OCI-LY7 (cell line): ENCODE data around the gene LRAT. TPM values are rescaled to one million over a fixed set of nuclear protein-coding genes. Genes with fewer than 3 reads are reported as not detected.

ENCODE experiments used
- BruUV-seq: library from RNA; stranded (reverse); fragments of 400-500 nt; replicated peaks from 2 replicates; lab custom pipeline; 2021; lab: Mats Ljungman, UMichigan
- CTCF ChIA-PET: fragments of 300-600 bp; sonication (Branson Sonifier 250); formaldehyde crosslinking; loops from one replicate; lab custom pipeline; 2022; ENCODE audit warnings: antibody characterized with exemption; ENCODE audit not compliant: unreplicated experiment; lab: Charles Lee
- POLR2A ChIA-PET: fragments of 300-600 bp; sonication (Branson Sonifier 250); formaldehyde crosslinking; loops from one replicate; lab custom pipeline; 2022; ENCODE audit warnings: antibody characterized with exemption; lab: Charles Lee
- DNase-seq: peaks from one replicate; pipeline ENCODE4 v3.0.0-alpha.2; 2015; ENCODE audit warnings: low spot score
- H2AFZ ChIP-seq: fragments of 200-600 bp; sonication (generic), shearing (Covaris generic); 2 replicates; pipeline ENCODE4 v1.6.1; 2014; ENCODE audit warnings: mild to moderate bottlenecking, antibody characterized with exemption, low read length, moderate library complexity
- H3K27ac ChIP-seq: fragments of 200-600 bp; sonication (generic); 2 replicates; pipeline ENCODE4 v1.5.1; 2014; ENCODE audit warnings: mixed run types, low read depth, mild to moderate bottlenecking, moderate library complexity, low read length, inconsistent platforms; ENCODE audit not compliant: poor library complexity, severe bottlenecking
- H3K36me3 ChIP-seq: fragments of 200-600 bp; sonication (generic); 2 replicates; pipeline ENCODE4 v1.6.1; 2014; ENCODE audit warnings: mild to moderate bottlenecking, antibody characterized with exemption, low read length, moderate library complexity, mixed read lengths; ENCODE audit not compliant: insufficient read depth
- H3K4me1 ChIP-seq: fragments of 200-600 bp; sonication (generic); 2 replicates; pipeline ENCODE4 v1.5.1; 2014; ENCODE audit warnings: mild to moderate bottlenecking, low read length; ENCODE audit not compliant: insufficient read depth, poor library complexity, severe bottlenecking
- H3K4me2 ChIP-seq: fragments of 200-600 bp; sonication (generic); 2 replicates; pipeline ENCODE4 v1.6.1; 2014; ENCODE audit warnings: mild to moderate bottlenecking, low read length
- H3K4me3 ChIP-seq: fragments of 200-600 bp; sonication (generic); 2 replicates; pipeline ENCODE4 v1.5.1; 2014; ENCODE audit warnings: mild to moderate bottlenecking, low read depth, low read length; ENCODE audit not compliant: poor library complexity, severe bottlenecking
- H3K79me2 ChIP-seq: fragments of 200-600 bp; sonication (generic); 2 replicates; pipeline ENCODE4 v1.6.1; 2016; ENCODE audit warnings: low read depth, mild to moderate bottlenecking, low read length, moderate library complexity, mixed read lengths; ENCODE audit not compliant: insufficient read depth
- H3K9me2 ChIP-seq: fragments of 200-600 bp; sonication (generic); 2 replicates; pipeline ENCODE4 v1.6.1; 2016; ENCODE audit warnings: mild to moderate bottlenecking, low read length, mixed read lengths; ENCODE audit not compliant: insufficient read depth
- H3K9me3 ChIP-seq: fragments of 200-600 bp; sonication (generic); 2 replicates; pipeline ENCODE4 v1.6.1; 2014; ENCODE audit warnings: mild to moderate bottlenecking, mixed run types, low read length, mixed read lengths
- H4K20me1 ChIP-seq: fragments of 200-600 bp; sonication (generic); 2 replicates; pipeline ENCODE4 v1.6.1; 2014; ENCODE audit warnings: mild to moderate bottlenecking, antibody characterized with exemption, low read length, moderate library complexity, mixed read lengths; ENCODE audit not compliant: insufficient read depth
- CTCF ChIP-seq: fragments of 200-600 bp; sonication (generic); conservative IDR thresholded peaks from 2 replicates; pipeline ENCODE4 v1.5.1; 2014; ENCODE audit warnings: mild to moderate bottlenecking, antibody characterized with exemption, low read length, moderate library complexity, mixed read lengths
- EZH2phosphoT487 ChIP-seq: fragments of 200-600 bp; sonication (generic); IDR thresholded peaks from 2 replicates; pipeline ENCODE4 v1.6.1; 2018; ENCODE audit warnings: low read depth, borderline replicate concordance, mild to moderate bottlenecking, mixed run types, antibody characterized with exemption, low read length, moderate library complexity, mixed read lengths
- intact Hi-C: fragments of 100-400 bp; cut with micrococcal nuclease; formaldehyde crosslinking; loops from one replicate; pipeline ENCODE4 v1.10.0; 2022; ENCODE audit not compliant: unreplicated experiment
- total RNA-seq, 2 experiments: library from RNA; depleted of rRNA in 1 of 2; stranded (reverse); fragments of >200 nt in 1 of 2; shearing (Covaris generic) in 1 of 2; gene quantifications; 2 replicates each; pipeline ENCODE4 v1.2.3, GENCODE V29; 2014 to 2022

LRAT gene
- total RNA-seq, 2 experiments from 2014 or later: not detected

- Histone ChIP-seq H3K4me1 (no peaks in the 10 kb centered on the region), H2AFZ (no peak overlapping the region), H3K79me2 (no peaks in the 10 kb centered on the region), H3K9me3 (no peaks in the 10 kb centered on the region), H3K27ac (no peak overlapping the region), H4K20me1 (no peaks in the 10 kb centered on the region), H3K9me2 (no peaks in the 10 kb centered on the region), H3K4me2 (no peak overlapping the region), H3K4me3 (no peak overlapping the region), H3K36me3 (no peaks in the 10 kb centered on the region)
- TF ChIP-seq CTCF: no peak
- no peak for TF ChIP-seq EZH2phosphoT487
- DNase-seq: no peak
- ChIA-PET POLR2A (interaction anchor here (0.6 to 1.1 kb wide), 2 partner anchors 21 to 49 kb away, joined by 3 to 4 read pairs; no protein-coding TSS in a partner anchor), CTCF (no interaction called here)
- no TSS peak for BruUV-seq
- intact Hi-C loops: no loop called here
Measured at GRCh38 chr4:154778264-154778663, 34.5 kb downstream of the LRAT start.

GRCh38 chr4:154779362-154779947, 35.7 kb downstream of the LRAT start:
- CTCF ChIA-PET: no interaction called here

More at GRCh38 chr4:154779362-154779947, 35.7 kb downstream of the LRAT start:
- intact Hi-C loops: no loop called here
- H3K36me3 ChIP-seq: no peaks in the 10 kb centered on the region
- H3K9me2 ChIP-seq: no peaks in the 10 kb centered on the region
- H2AFZ ChIP-seq: no peak overlapping the region
- no peaks in the 10 kb centered on the region for H4K20me1 ChIP-seq
- POLR2A ChIA-PET: no interaction called here
- no peak overlapping the region for H3K4me3 ChIP-seq
- no peak overlapping the region for H3K4me2 ChIP-seq
- H3K4me1 ChIP-seq: no peaks in the 10 kb centered on the region
- no peak overlapping the region for H3K27ac ChIP-seq
- TF ChIP-seq CTCF: peak; percentile 66
- TF ChIP-seq EZH2phosphoT487: no peak
- DNase-seq: peak; percentile 1
- no peaks in the 10 kb centered on the region for H3K79me2 ChIP-seq
- no TSS peak for BruUV-seq
- no peaks in the 10 kb centered on the region for H3K9me3 ChIP-seq
